ENCODE results near the gene KLHL36.
"Not testable (repeated sequence)": the region's sequence is repeated elsewhere in the genome, so short reads cannot be mapped to it uniquely, and the experiment has no call there.

Gene KLHL36

DNA sequence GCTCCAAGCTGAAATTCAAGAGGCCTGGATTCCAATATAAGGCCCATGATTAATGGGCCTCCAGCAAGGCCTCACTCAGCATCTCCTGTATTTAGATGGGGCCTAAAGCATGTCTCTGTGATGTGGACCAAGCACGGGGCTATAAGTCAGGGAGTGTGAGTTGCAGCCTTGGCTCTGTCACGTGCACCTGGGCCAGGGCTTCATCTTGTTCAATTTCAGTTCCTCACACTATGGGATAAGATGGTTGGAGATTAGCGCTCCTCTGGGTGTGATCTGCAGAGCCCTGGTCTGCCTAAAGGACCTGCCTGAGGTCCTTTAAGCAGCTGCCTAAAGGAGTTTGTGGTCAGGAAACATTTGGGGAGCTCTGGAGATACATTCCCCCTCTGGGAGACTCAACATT is 25.2 kb downstream of the KLHL36 start:
- DNase-seq: no peak

- DNase-seq: no peak
Measured at GRCh38 chr16:84675423-84675822, 27.1 kb downstream of the KLHL36 start.

GRCh38 chr16:84675884-84676283 is 27.6 kb downstream of the KLHL36 start:
- DNase-seq: no peak

DNA sequence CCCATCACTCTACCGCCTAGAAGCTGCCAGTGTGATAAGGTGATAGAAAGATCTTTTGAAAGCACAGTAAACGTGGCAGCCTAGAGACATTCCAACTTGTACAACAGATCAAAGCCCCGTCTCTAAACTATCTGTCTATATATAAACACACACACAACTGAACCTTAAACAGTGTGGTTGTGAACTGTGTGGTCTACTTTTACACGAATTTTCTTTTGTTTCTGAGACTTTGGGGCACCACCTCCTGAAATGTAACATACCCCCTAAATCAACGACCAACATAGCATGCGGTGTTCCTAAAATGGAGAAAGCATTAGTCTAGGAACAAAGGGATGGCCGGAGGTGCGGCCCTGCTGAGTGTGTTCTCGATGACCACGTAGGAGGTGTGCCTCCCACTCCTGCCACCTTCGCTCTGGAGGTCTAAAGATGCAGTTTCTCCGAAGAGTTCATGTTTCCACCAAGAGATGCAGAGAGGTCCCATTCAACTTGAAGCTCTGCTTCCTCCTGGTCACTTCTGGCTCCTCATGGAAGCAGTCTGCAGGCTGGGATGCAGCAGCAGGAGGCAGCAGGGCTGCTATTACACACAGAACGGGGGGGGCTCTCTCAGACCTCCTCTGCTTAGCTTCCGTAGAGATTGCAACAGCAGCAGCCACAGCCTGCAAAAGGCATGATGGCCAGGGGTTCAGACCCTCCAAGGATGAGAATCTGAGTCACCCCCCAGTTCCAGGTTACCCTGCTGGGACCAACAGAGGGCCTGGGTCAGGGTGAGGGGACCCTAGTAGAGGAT is 28.9 kb downstream of the KLHL36 start:
- DNase-seq: no peak

- no peak for DNase-seq
Measured at GRCh38 chr16:84677849-84678248, 29.5 kb downstream of the KLHL36 start.

GRCh38 chr16:84678541-84678940 is 30.2 kb downstream of the KLHL36 start:
- no peak for DNase-seq

DNA sequence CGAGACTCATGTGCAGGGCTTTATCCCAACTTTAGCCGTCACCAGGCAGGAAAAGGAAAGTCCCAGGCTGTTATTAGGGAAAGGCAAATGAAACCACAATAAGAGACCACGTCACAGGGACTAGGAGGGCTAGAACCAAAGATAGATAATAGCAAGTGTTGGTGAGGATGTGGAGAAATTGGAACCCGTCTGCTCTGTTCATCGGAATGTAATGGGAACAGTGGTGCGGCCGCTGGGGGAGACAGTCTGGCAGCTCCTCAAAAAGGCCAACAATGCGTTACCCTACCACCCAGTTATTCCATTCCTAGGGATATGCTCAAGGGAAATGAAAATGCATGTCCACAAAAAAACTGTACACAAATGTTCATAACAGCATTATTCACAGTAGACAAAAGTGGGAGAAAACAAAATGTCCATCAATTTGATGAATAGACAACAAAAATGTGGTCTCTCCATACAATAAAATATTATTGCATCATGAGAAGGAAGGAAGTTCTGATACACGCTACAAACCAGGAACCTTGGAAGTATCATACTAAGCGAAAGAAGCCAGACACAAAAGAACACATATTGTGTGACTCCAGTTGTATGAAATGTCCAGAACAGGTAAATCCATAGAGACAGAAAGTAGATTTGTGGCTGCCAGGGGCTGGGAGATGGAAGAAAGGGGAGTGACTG is 32.0 kb downstream of the KLHL36 start:
- no peak for DNase-seq

GRCh38 chr16:84680843-84681629 is 32.7 kb downstream of the KLHL36 start:
- no peak for DNase-seq

DNA sequence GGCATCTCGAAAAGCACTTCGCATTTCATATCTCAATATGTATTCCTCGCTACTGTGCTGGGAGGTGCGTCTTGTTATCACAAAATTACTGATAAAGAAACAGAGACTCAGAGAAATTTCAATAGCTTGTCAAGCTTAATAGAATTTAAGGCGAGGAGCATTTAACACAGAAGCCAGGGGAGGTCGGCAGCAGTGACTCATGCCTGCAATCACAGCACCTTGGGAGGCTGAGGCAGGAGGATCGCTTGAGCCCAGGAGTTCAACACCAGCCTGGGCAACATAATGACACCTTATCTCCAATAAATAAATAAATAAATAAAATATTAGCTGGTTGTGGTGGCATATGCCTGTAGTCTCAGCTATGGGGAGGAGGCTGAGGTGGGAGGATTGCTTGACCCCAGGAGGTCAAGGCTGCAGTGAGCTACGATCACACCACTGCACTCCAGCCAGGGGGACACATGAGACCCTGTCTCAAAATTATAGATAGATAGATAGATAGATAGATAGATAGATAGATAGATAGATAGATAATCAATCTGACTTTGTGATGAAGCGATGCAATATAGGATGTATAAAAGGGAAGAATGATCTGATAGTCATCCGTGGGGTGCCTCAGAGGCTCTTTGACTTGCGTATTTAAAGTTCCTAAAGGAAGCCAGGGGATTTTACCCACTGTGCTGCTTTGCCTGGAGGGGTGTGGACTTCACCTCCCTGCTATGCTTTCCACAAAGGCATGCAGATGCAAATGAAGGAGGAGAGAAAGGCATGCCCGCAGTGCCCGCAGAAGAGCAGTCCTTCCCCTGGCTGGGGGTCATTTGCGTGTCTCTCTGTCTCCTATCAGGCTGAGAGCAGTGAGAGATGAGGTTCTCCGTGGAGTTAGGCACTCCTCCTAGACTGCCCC is 35.6 kb downstream of the KLHL36 start:
- no peak for DNase-seq

DNA sequence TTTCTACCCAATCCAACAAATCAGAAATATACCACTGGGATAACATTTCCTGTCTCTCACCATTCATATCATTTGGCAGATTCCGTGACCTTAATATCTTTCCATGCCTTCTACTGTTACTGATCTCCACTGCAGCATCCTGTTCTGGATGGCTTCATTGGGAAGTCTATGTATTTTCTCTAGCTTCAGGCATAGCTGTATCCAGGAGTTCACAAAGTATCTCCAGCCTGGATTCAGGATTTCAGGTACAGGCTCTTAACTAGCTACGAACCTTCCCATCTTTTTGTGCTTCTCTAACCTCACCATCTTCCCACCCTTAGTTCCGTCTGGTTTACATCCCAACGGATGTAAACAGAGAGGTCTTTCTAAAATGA is 36.3 kb downstream of the KLHL36 start:
- no peak for DNase-seq

DNA sequence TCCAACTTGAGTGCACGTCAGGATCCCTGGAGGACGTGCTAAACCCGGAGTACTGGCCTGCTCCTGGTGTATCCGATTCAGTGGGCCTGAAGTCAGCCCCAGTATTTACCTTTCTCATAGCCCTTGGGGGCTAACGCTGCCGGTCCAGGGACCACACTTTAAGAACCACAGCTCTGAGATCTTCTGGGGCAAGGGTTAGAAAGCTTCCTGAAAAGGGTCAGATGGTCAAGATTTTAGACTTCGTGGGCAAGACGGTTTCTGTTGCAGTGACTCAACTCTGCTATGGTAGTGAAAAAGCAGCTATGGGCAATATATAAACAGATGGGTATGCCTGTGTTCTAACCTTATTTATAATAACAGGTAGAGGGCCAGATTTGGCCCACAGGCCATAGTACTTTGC is 36.9 kb downstream of the KLHL36 start:
- no peak for DNase-seq

DNA sequence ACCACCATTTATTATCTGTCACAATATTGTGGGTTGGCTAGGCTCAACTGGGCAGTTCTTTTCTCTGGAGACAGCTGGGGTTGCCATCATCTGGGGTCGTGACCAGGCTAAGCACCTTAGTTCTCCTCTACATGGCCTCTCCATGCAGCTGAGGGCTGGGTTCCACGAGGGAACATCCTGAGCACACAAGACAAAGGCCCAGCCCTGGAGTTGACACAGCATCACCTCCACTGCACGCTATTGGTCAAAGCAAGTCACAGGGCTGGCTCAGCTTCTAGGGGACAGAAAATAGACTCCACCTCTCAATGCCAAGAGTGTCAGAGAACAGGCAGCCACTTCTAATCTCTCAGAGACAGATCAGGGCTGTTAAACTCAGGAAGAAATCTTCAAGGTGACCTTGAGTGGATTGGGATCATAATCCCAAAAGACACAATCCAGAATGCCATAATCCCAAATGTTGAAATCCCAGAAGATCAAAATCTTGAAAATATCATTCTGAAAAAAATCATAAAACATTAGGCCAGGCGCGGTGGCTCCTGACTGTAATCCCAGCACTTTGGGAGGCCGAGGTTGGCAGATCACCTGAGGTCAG is 38.5 kb downstream of the KLHL36 start:
- DNase-seq: no peak

- DNase-seq: no peak
Measured at GRCh38 chr16:84687715-84688114, 39.4 kb downstream of the KLHL36 start.

DNA sequence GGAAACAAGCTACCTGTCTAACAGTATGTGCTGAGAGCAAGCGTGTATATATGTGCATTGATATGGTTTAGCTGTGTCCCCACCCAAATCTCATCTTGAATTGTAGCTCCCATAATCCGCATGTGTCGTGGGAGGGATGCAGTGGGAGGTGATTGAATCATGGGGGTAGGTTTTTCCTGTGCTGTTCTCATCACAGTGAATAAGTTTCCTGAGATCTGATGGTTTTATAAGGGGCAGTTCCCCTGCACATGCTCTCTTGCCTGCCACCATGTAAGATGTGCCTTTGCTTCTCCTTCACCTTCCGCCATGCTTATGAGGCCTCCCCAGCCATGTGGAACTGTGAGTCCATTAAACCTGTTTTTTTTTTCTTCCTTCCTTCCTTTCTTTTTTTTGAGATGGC is 39.9 kb downstream of the KLHL36 start:
- DNase-seq: not testable (repeated sequence)

DNA sequence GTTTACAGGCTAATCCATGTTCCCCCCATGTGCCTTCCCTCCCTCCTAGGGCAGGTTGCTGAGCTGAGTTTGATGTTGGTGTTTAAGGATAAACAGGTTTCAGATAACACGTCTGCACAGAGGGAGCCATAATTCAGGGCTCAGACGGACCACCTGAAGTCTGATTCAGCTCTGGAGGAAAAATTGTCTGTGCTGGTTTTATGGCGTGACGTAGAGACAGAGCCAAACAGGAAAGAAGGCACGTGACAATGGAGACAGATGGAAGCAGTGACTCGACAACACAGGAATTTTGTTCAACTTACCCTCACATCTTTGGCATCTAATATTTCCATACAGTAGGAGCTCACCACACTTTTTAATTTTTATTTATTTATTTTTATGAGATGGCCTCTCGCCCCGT is 40.8 kb downstream of the KLHL36 start:
- no peak for DNase-seq

DNA sequence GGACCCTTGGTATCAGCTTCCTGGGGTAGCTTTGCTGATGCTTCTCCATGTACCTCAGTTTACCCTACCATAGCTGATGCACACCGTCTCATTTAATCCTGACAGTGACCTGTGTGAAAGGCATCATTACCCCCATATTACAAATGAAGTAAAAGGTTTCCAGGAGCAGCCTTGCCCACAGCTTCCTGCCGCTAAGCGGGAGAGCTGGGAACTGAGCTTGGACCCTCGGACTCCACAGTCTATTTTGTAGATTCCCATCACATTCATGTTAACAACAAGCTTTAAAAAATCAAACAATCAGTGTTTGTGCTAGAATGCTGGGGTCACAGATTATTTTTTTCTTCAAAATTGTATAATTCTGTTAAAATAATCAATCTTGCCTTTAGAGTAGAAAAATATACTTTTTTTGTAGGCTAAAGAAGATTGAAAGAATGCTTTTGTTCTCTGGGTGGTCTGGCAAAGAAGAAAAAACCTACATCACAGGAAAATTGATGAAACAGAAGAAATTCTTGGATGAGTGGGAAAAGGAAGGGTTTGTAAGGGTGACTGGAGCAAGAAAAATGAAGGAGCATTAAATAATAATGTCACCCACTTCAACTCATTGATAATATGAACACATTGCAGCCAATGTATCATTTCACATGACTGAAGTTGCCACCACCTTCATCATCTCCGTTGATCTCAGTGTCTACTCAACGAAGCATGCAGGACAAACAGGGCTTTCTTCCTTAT is 41.9 kb downstream of the KLHL36 start:
- DNase-seq: no peak

DNA sequence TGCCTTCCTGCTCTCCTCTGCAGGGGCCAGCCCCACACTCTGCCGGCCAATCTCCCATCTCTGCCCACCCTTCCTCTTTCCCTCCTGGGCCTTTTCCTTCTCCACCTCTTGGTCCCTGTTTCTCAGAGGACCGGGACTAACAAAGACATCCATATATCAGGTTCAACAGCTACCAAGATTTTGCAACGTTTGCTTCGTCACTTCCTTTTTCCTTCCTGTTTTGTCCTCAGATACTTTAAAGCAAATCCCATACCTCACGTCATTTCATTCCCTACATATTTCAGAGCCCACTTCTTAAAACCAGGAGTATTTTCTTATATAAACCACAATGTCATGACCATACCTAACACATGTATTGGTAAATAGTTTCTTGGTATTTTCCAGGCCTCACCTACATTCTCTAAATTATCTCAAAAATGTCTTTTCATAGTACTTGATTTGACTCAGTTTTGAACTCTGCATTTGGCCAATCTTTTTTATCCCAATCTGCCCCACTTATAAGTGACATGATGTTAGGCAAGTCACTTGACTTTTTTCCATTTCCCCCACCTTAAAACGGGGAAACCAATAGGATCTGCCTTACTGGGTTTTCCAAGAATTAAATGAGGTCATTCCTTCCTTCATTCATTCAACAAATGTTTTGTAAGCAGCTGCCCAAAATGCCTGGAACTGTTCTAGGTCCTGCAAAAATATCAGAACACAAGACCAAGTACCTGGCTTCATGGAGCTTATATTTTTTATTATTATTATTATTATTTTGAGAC is 44.3 kb downstream of the KLHL36 start:
- no peak for DNase-seq

DNA sequence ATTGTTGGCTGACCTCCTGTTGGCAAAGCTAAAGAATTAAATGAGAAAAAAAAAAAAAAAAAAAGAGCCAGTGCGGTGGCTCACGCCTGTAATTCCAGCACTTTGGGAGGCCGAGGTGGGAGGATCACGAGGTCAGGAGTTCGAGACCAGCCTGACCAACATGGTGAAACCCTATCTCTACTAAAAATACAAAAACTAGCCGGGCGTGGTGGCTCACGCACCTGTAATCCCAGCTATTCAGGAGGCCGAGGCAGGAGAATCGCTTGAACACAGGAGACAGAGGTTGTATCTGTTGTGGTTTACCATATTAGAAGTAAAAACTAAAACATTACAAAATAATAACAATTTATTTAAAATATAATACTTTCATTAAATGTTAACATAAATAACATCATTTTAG is 45.6 kb downstream of the KLHL36 start:
- not testable (repeated sequence) for DNase-seq

DNA sequence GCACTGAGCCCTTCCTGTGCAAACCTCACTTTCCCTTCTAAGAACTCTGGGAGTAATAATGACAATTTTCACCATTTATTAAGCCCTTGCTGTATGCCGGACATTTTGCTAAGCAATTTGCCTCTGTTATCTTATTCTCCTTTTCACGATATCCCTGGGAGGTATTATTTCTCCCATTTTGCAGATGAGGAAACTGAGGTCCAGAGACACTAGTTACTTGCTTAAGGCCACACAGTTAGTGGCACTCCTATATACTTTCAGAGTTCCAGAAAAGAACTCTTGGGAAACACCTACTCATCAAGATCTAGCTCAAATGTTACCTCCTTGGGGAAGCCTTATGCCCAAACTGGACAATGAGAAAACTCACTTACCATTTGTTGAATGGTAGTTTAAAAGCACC is 46.7 kb downstream of the KLHL36 start:
- no peak for DNase-seq

DNA sequence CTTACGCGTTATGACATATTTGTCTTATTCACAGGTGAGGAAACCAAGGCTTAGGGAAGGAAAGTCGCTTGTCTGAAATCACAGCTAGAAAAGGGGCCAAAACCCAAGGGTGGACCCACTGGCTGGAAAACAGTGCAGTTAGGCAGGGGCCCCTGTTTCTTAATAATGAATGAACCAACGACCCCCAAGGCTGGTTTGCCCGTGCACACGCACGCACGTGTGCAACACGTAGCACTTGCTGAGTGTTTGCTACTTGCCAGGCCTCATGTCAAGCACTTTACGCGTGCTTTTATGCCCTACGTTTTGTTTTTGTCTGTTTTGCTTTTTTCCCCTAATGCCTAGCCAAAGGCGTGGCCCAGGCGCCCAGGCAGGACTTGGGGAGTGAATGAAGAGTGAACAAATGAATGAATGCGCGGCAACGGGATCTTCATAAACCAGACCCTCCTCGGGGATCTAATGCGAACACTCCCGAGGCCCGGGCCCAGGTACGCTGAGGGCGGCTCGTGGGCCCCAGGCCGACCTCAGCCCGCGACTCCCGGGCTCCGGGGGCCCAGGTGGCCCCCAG is 50.9 kb downstream of the KLHL36 start:
- no peak for DNase-seq

Measured in NCI-H2171 (cell line).